Occipital lobe (tissue), 2 donors: Measurements from ENCODE around the gene PSENEN. TPM values are rescaled to one million over a fixed set of nuclear protein-coding genes. Genes with fewer than 3 reads are reported as not detected.

Experiments used
- DNase-seq: peaks from one replicate; lab custom pipeline; 2025; lab: John Stamatoyannopoulos, UW
- total RNA-seq: library from RNA; depleted of rRNA; stranded (reverse); fragments of >200 nt; gene quantifications from one replicate; pipeline ENCODE4 v1.2.3, GENCODE V29; 2014

Gene PSENEN
- total RNA-seq, 1 donor from 2014 or later = 7.2 TPM

DNA sequence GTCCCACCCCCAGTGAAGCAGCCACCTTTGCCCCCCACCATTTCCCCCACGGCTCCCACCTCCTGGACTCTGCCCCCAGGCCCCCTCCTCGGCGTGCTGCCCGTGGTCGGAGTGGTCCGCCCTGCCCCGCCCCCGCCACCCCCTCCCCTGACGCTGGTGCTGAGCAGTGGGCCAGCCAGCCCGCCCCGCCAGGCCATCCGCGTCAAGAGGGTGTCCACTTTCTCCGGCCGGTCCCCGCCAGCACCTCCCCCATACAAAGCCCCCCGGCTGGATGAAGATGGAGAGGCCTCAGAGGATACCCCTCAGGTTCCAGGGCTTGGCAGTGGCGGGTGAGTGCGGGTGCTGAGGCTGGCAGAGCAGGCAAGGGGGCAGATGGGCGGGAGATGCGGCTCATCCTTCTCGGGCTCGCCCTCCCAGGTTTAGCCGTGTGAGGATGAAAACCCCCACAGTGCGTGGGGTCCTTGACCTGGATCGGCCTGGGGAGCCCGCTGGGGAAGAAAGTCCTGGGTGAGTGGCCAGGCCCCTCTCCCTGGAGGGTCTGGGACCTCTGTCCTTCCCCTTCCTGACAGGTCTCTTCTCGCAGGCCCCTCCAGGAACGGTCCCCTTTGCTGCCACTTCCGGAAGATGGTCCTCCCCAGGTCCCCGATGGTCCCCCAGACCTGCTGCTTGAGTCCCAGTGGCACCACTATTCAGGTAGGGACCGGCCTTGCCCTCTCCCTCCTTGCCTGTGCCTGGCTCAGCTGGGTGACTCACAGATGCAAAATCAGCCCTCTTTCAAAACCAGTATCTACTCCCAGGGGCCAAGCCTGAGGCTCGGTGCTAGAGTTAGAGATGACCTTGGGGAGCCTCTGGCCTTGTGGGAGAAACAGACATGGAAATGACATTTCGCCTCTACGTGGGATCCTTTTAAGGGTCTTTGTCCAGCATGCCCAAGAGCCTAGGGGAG is 12.0 kb upstream of the PSENEN start:
- DNase-seq = no peak

DNA sequence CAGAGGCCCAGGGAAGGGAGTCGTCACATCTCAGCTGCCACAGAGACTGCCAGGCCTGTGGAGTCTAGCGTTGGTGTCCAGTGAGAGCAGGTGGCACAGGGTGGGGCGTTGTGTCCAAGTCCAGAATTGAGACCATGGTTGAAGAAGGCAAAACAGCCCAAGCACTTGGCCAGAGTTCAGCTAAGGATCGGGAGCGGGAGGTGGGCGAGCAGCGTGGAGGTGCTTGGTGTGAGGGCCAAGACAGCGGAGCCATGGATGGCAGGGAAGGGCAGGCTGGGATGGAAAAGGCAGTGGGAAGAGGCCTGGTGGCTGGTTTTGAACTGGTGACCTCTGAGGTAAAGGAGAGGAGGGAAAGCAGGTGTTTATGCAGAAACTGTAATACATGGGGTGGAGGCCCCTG is 11.2 kb upstream of the PSENEN start:
- DNase-seq = no peak

DNA sequence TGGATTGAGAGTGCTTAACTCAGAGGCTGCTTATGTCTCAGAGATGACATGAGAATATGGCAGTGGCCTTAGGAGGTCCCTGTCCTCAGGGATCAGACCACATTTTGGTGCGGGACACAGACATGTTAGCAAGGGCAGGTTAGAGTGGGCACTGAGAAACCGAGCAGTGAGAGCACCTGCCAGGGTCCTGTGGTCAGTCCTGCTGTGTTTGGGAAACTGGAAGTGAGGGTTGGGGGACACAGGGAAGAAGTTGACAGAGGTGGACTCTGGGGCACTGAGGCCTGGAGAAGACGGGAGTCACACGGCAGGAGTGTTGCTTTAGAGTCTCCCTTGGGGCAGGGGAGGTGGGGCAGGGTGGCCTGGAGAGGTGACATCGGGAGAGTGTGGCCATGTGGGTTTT is 10.6 kb upstream of the PSENEN start:
- DNase-seq = no peak

DNA sequence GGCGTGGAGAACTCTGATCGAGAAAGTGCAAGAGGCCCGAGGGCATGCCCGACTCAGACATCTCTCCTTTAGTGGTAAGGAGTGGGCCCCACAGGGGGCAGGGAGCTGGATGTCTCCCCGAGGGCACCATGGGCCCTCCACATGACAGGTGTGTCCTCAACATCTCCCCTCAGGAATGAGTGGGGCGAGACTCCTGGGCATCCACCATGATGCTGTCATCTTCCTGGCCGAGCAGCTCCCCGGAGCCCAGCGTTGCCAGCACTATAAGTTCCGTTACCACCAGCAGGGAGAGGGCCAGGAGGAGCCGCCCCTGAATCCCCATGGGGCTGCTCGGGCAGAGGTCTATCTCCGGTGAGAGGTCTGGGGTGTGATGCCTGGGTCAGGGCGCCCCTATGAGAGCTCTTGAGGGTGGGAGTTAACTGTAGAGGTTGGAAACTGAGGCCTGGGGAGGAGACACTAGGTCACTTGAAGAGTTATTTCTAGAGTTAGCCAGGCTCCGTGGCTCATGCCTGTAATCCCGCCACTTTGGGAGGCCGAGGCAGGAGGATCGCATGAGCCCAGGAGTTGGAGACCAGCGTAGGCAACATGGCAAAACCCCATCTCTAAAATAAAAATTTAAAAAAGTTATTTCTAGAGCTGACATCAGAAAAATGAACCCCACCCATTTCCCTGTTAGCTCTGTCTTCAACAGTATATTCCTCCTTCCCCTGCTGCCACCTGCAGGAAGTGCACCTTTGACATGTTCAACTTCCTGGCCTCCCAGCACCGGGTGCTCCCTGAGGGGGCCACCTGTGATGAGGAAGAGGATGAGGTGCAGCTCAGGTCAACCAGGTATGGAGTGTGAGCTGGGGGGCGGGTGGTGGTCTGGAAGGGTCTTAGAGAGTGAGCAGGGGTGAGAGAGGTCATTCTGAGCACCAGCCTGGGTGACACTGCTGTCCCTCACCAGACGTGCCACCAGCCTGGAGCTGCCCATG is 8.3 kb upstream of the PSENEN start:
- no peak for DNase-seq

DNA sequence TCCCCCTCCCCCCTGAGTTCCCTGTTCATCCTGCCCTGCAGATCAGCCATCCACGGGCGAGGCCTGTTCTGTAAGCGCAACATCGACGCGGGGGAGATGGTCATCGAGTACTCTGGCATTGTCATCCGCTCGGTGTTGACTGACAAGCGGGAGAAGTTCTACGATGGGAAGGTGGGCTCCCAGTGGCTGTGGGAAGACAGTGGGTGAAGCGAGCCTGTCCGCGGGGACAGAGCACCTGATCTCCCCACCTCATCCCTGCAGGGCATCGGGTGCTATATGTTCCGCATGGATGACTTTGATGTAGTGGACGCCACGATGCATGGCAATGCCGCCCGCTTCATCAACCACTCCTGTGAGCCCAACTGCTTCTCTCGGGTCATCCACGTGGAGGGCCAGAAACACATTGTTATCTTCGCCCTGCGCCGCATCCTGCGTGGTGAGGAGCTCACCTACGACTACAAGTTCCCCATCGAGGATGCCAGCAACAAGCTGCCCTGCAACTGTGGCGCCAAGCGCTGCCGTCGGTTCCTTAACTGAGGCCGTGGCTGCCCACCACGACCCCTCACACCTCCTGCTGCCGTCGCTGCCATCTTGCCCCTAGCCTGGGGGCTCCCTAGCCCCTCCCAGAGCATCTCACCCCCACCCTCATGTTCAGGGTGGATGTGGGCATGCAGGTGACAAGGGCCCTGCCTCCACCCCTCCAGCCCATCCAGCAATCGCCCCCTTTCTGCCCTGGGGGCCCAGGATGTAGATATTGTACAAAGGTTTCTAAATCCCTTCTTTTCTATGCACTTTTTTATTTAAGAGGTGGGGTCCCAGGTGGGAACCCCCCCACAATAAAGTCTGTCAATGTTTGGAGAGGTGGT is 7.2 kb upstream of the PSENEN start:
- no peak for DNase-seq

DNA sequence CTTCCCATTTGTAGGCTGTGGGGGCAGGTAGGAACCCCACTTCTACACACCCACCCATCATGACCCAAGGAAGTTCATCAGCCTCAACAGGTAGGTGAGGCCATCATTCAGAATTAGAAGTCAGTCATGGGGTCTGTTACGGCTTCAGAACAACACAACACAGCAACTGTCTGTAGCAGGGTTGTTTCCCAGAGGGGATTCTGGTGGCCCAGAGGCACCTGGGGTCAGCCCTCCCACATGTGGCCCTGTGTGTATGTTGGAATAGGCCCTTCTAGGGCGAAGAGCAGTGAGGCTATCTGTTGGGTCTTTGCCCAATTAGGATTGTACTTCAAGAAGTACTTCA is 6.6 kb upstream of the PSENEN start:
- DNase-seq = no peak

DNA sequence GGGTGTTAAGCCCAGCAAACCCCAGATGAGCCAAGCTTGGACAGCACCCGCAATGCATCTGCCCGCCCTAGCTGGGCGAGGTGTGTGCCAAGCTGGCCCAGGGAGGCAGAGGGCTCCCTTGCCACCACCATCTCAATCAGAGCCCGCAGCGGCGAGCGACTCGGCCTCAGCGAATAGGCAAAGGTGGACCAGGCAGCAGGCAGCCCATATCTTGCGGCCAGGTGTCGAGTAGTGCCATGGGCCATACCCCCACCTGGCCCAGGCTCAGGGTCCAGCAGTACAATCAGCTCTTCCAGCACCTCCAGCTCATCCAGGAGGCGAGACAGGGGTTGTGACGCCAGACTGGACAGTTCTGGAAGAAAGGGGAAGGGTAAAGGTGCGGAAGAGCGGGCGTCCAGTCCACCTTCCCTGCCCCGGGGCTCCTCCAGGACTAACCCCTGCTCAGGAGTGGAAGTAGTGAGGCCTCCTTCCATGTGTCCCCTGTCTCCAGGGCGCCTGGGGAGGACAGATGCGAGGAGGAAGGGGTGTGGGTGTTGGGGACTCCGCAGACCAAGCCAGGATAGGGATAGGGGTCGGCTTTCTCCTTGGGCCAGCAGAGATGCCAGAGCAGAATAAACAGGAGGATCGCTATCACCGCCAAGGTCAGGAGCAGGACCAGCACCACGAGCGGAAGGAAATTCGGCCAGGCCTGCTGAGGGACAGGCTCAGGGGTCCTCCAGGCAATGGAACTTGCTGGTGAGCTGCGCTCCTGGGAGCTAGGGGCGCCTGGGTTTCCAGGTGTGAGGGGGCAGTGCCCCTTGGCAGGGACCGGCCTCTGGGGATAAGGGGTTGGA is 6.0 kb upstream of the PSENEN start:
- no peak for DNase-seq

DNA sequence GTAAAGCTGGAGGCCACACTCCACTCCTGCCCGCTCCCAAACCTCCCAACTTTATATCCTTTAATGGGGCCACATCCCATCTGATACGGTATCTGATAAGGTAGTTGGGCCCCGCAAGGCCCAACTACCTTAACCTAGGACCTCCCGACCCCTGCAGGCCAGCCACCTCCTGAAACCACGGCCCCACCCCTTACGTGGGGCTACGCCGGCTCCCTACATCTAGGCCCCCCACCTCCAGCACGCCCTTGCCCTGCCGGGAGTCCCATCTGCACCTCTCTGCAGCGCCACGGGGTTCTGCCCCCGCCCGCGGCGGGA is 5.4 kb upstream of the PSENEN start:
- DNase-seq = no peak

DNA sequence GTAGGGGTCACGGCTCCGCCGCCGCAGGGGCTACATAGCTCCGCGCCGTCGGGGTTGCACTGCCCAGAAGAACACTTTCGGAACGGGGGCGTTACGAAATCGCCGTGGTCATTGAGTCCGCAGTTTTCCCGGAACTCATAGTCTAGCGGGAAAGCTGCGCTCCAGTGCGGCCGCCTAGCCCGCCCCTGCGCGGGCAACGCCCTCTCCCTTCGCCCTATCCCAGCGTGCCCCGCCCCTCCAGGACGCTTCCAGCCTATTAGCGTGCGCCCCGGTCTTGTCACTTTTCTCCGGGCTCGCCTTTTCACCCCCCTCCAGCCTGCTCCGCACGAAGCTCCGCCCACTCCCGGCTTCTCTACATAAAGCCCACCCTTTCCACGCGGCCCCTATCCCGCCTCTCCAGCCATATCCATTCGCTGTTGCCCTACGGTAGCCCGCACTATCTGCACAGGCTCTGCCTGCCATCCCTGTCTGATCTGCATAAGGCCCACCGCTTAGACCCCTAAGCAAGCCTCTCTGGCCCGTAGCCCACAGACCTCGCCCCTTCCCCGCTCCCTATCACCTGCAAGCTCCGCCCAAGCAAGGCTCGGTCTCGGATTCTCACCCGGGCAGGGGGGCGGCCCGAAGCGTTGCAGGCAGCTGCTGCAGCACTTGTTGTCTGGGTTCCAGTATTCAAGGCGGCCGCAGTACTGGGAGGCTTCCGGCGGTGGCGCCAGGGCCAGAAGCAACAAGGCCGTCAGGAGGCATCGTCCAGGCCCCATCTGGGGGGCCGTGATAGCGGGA is 4.8 kb upstream of the PSENEN start:
- DNase-seq = peak; percentile 99

DNA sequence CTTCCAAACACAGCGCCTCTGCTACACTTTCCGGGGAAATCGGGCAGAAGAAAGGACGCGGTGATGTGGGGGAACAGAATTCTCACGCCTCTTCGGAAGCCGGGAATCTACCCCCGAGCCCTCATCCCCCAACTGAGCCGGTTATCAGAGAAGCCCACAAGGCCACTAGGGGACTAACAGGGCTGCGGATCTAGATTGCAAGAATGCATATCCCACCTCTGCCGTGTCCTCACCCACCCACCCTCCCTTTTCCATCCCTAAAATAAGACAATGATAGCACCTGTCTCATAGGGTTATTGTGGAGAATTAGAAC is 4.3 kb upstream of the PSENEN start:
- DNase-seq = no peak

DNA sequence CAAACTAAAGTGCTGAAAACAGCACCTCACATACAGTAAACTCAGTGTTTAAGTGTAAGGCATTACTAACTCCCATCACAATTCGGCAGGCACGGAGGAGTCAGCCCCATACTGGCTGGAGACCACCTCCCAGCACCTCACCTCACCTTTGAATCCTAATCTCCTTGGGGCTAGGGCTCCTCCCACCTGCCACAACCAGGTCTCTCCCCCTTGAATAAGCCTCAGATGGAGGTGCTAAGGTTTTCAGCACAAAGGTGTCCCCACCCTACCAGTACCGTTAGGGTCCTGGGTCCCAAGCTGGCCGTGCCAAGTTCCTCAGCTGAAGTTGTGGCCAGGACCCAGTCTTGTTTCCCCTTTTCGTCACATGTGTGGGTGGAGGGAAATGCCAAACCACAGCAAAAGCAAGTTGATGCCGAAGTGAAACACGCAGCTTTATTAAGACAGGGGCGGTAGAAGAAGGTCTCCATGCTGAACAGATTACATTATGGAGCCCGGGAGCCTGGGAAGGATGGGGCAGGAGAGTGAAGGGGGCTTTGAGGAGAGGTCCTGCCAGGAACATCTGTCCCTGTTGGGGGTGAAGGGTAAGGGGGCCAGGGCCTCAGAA is 3.2 kb upstream of the PSENEN start, which contains the start of gene IGFLR1:
IGFLR1 (minus strand) TSS at position 332 of the 604 bp plus-strand sequence. CDS start 1,272 bp downstream, outside the sequence.
- no peak for DNase-seq

DNA sequence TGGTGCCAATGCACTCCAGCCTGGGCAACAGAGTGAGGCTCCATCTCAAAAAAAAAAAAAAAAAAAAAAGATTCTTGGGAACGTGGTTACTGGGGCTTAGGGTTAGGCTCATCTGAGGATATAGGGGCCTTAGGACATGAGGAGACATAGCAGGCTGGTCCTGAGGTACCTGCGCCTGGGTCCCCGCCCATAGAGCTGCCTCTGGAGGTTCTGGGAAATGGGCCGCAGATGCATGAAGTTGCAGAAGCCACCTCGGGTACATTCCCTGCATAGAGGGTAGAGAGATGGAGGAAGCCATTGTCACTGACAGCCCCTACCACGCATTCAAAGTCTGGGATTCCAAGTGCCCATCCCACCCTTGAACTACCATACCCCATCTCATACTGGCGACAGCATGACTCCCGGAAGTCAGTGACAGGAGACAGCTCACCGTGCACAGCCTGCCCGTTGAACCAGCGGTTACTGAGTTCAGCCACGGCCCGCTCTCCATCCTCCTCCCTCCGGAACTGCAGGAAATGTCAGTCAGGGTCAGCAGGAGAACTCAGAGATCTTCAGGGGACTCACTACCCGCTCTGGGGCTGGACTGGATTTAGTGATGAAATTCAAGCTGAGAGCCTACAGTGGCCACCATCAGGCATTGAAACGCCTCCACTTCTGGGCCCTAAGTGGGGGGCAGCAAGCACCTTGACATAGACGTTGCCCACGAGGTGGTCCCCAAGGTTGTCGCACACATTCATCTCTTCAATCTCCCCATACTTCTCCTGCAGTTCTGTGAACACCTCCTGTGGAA is 1.6 kb upstream of the PSENEN start:
- DNase-seq = no peak

DNA sequence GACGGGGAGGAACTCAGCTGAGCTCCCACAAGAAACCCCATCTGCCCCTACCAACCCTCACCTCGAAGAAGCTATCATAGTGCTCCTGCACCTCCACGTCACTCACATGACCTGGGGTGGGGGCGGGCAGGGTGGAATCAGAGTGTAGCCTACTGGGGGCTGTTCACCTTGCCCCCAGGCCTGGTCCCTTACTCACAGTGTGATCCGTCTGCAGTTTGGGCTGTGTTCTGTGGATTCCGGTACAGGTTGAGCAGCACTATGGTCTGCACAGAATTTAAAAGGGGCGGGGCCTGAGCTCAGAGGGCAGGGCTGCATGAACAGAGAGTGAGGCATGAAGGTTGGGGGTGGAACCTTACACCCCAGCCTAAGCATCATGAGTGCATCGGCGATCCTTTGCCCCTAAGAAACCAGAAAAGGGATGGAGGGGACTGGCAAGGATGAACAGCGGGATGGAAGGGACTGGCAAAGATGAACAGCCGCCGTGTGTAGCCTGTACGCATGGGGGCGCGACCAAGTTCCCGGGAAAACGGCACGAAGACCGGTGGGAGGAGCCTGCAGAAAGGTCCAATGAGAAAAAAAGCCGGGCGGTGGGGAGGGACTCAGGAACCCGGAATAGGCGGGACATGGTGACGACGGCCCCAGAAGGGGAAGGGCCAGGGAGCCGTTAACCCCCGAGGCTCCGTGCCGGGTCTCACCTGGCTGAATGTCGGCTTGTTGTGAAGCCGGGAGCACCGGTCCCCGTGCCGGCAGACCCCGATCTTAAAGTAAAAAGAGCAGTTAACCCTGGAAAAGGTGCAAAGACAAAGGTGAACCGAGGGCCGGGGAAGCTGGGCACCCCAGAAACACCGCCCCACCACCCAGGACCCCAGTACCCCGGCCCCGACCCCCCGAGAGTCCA is 772 bp upstream of the PSENEN start:
- peak; percentile 91 for DNase-seq

DNA sequence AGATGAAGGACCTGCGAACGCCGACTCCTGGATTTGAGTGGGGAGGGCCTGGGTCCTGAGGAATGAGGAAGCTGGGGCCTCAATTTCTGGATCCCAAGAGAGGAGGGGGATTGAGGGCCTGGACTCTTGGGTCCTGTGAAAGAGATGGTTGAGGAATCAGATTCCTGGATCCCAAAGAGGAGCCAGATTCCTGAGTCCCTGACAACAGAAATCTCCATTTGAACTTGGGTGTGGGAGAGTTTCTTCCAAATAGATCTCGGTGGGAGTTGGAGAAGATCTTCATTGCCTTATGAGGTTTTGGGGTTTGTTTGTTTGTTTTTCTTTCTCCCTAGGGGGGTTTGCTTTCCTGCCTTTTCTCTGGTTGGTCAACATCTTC is 624 bp downstream of the PSENEN start:
- no peak for DNase-seq

DNA sequence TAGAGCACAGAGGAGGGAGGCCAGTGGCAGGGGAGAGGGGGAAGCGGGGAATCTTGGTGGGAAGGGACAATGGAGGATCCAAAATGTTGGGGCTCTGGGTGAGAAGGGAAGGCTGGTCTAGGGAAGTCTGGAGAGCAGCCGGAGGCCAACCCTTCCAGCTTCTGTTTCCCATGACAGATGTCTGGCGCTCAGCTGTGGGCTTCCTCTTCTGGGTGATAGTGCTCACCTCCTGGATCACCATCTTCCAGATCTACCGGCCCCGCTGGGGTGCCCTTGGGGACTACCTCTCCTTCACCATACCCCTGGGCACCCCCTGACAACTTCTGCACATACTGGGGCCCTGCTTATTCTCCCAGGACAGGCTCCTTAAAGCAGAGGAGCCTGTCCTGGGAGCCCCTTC is 1.1 kb downstream of the PSENEN start:
- no peak for DNase-seq

DNA sequence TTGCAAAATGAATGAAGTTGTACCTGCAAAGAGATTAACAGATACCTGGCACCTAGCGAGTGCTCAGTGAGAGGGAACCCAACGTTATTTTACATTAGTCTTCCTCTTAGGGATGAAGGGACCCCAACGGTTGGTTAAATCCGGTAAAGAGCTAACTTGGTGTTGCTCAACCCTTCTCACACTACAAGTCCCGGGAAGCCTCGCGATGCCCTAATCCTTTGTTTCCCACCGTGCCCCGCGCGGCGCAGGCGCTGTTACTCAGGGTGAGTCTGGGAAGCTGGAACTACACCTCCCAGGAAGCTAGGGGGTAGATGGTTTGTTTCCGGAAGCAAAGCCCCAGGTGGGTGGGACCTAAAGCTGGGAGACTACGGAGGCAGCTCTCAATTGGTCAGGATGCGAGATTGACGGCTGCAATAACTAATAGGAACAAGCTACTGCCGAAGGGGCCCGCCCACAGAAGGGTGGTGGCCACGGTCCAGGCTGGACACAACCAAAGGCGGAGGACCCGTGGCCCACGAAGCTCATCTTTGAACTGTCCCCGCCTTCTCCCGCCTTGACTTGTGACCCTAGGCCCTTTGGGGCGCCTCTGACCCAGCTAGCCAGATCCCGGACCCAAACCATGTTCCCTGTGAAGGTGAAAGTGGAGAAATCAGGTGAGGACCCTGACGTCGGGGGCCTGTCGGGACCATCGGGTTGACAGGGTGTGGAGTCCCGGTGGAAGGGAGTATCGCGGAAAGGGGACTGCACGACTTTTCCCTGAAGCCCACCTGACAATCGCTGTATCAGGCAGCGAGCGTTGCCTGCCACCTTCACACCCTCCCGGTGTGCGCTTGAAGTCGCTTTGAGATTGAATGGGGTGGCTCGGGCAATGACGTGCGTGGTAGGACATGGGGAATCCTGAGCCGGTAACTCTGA is 2.9 kb downstream of the PSENEN start, which contains the start of gene LIN37:
LIN37 (plus strand) TSS at position 471 of the 915 bp plus-strand sequence; CDS start at position 620, 149 bp downstream.
- DNase-seq = peak; percentile 100
